ENCODE data around the gene ADAMTSL3. TPM values are rescaled to one million over a fixed set of nuclear protein-coding genes. Genes with fewer than 3 reads are reported as not detected.
A peak's percentile ranks its signal among the peaks of the same experiment; 100 is the strongest.

The ADAMTSL3 gene, protein sequence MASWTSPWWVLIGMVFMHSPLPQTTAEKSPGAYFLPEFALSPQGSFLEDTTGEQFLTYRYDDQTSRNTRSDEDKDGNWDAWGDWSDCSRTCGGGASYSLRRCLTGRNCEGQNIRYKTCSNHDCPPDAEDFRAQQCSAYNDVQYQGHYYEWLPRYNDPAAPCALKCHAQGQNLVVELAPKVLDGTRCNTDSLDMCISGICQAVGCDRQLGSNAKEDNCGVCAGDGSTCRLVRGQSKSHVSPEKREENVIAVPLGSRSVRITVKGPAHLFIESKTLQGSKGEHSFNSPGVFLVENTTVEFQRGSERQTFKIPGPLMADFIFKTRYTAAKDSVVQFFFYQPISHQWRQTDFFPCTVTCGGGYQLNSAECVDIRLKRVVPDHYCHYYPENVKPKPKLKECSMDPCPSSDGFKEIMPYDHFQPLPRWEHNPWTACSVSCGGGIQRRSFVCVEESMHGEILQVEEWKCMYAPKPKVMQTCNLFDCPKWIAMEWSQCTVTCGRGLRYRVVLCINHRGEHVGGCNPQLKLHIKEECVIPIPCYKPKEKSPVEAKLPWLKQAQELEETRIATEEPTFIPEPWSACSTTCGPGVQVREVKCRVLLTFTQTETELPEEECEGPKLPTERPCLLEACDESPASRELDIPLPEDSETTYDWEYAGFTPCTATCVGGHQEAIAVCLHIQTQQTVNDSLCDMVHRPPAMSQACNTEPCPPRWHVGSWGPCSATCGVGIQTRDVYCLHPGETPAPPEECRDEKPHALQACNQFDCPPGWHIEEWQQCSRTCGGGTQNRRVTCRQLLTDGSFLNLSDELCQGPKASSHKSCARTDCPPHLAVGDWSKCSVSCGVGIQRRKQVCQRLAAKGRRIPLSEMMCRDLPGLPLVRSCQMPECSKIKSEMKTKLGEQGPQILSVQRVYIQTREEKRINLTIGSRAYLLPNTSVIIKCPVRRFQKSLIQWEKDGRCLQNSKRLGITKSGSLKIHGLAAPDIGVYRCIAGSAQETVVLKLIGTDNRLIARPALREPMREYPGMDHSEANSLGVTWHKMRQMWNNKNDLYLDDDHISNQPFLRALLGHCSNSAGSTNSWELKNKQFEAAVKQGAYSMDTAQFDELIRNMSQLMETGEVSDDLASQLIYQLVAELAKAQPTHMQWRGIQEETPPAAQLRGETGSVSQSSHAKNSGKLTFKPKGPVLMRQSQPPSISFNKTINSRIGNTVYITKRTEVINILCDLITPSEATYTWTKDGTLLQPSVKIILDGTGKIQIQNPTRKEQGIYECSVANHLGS (N-terminal part only)
- polyA plus RNA-seq (2013, experiment 1 of 2): 0.38 TPM
- polyA plus RNA-seq (2013, experiment 2 of 2): 0.49 TPM

DNA sequence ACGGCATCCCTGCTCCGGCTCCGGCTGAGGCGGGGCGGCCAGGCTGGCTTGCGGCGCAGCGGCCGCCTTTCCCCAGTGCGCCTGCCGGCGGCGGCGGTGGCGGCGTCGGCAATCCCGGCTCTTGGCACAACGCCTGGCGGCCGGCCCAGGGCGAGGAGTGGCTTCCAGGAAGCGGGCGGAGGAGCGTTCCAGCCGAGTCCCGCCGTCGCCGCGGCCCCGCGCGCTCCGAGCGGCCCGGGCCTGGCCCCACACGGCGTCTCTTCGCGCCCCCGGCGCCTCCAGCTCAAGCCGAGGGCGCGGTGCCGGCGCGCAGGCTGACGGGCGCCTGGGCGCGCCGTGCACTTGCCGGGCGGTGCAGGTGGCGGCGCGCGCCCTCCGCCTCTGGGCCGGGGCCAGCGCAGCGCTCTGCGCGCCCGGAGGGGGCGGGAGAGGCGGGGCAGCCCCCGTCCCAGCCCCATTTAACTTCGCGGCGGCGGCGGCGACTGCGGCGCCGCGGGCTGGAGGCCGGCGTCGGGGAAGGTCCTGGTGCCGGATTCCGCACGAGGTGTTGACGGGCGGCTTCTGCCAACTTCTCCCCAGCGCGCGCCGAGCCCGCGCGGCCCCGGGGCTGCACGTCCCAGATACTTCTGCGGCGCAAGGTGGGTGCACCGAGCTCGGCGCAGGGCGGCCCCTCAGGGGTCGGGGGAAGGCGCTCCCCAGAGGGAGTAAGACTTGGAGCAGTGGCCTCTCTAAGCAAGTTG, at the start of gene ADAMTSL3:
Gene ADAMTSL3, plus strand, starts transcription at position 485 of the 740 bp plus-strand sequence. CDS start 1,639 bp downstream, outside the sequence.
- Histone ChIP-seq H3K9ac (ENCODE audit: low read length) (peak within 1 kb of the TSS; percentile 54), H4K8ac (ENCODE audit: low read depth, low read length) (no peak within 1 kb of the TSS), H2BK120ac (ENCODE audit: low read depth, low read length) (no peak within 1 kb of the TSS), H3K36me3 (ENCODE audit: control insufficient read depth, insufficient read depth, low read length) (no peaks in the 10 kb centered on the region), H3K27me3 (ENCODE audit: insufficient read depth, low read length, poor library complexity) (peaks cover 4% of the 10 kb centered on the region), H3K23ac (ENCODE audit: low read length) (no peak within 1 kb of the TSS), H3K79me2 (ENCODE audit: control insufficient read depth, insufficient read depth, low read length) (no peaks in the 10 kb centered on the region), H3K4me3 (ENCODE audit: low read length) (no peak within 1 kb of the TSS), H4K5ac (ENCODE audit: low read length) (no peak within 1 kb of the TSS), H3K4ac (ENCODE audit: low read depth, low read length) (no peak within 1 kb of the TSS), H2BK15ac (replicated peaks; ENCODE audit: low read depth) (no peak within 1 kb of the TSS), H3K4me2 (ENCODE audit: low read length) (peak within 1 kb of the TSS; percentile 36), H3K27ac (ENCODE audit: low read depth, low read length) (no peak within 1 kb of the TSS), H2AK5ac (ENCODE audit: low read length) (no peak within 1 kb of the TSS), H3K56ac (ENCODE audit: low read length) (peak within 1 kb of the TSS; percentile 77), H3K4me1 (ENCODE audit: control insufficient read depth, low read depth, low read length) (peaks cover 2% of the 10 kb centered on the region), H3K79me1 (ENCODE audit: low read length) (no peaks in the 10 kb centered on the region), H3K18ac (ENCODE audit: low read length) (no peak within 1 kb of the TSS), H2BK5ac (ENCODE audit: low read length) (no peak within 1 kb of the TSS)
- peak; percentile 84 for DNase-seq
- no CpG with 5 or more reads among the region's 105 CpGs for WGBS (ENCODE audit: extremely low coverage, insufficient coverage, low lambda C conversion rate)

DNA sequence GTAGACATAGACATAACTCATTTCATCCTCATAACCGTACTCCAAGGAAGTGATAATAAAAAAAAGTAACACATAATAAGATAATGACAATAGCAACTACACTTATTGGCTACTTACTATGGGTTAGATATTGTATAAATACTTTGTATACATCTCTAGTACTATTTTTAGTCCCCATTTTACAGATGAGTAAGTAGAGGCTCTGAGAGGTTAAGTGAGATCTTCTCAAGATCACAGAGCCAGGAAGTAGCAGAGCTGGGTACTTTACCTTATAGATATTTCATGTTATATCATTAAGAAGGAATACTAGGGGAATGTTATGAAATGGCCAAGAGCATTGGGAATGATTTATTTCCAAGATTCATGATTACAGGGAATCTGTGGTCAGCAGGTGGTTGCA, 49.4 kb upstream of the ADAMTSL3 start:
- H3K79me1 ChIP-seq (ENCODE audit: low read length): no peaks in the 10 kb centered on the region
- H3K4me3 ChIP-seq (ENCODE audit: low read length): no peak overlapping the region
- no peak overlapping the region for H2BK120ac ChIP-seq (ENCODE audit: low read depth, low read length)
- no peak overlapping the region for H2AK5ac ChIP-seq (ENCODE audit: low read length)
- H2BK15ac ChIP-seq (replicated peaks; ENCODE audit: low read depth): no peak overlapping the region
- H3K56ac ChIP-seq (ENCODE audit: low read length): no peak overlapping the region
- no peak overlapping the region for H3K9ac ChIP-seq (ENCODE audit: low read length)
- no peaks in the 10 kb centered on the region for H3K36me3 ChIP-seq (ENCODE audit: control insufficient read depth, insufficient read depth, low read length)
- no peak overlapping the region for H3K4me2 ChIP-seq (ENCODE audit: low read length)
- no peaks in the 10 kb centered on the region for H3K4me1 ChIP-seq (ENCODE audit: control insufficient read depth, low read depth, low read length)
- H3K23ac ChIP-seq (ENCODE audit: low read length): no peak overlapping the region
- no peak overlapping the region for H4K8ac ChIP-seq (ENCODE audit: low read depth, low read length)
- H2BK5ac ChIP-seq (ENCODE audit: low read length): no peak overlapping the region
- no CpG with 5 or more reads among the region's 1 CpG for WGBS (ENCODE audit: extremely low coverage, insufficient coverage, low lambda C conversion rate)
- no peak overlapping the region for H3K18ac ChIP-seq (ENCODE audit: low read length)
- no peak overlapping the region for H4K5ac ChIP-seq (ENCODE audit: low read length)
- H3K27me3 ChIP-seq (ENCODE audit: insufficient read depth, low read length, poor library complexity): no peaks in the 10 kb centered on the region
- no peaks in the 10 kb centered on the region for H3K79me2 ChIP-seq (ENCODE audit: control insufficient read depth, insufficient read depth, low read length)
- no peak overlapping the region for H3K27ac ChIP-seq (ENCODE audit: low read depth, low read length)
- H3K4ac ChIP-seq (ENCODE audit: low read depth, low read length): no peak overlapping the region
- no peak for DNase-seq

DNA sequence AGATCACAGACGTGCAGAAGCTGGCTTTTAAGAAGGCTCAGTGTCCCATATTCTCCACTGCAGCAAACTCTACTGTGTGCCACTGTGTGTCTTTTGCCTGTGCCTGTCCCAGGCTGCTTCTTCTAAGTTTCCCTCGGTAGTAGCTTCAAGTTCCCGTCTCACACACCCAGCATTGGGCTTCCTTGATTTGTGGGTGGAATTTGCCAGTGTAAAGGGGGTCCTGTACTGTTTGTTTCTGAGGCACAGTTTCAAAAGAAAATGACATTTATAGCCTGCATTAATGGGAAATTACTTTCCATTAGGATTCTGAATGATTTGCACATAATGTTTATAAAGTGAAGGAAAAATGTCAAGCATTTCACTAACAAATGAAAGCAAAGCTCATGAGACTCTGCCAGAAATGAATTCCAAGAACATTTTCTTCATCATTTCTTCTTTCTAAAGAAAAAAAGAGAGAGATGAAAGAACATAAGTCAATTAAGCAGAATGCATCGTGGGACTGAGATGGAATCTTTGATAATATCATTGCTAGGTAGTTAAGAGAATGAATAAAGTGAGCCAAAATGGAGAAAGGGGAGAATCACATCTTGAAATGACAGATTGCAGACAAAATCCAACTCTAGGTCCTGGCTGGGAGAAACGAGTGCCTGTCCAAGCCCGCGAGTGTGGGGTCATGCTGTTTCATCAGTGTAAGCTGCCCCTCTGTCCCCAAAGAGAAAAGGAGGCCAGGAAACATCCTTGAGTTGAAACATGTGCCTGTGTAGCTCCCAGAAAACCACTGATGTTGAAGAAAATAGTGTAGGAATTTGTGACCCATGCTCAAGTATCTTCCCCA, 48.6 kb upstream of the ADAMTSL3 start:
- Histone ChIP-seq H3K18ac (ENCODE audit: low read length) (no peak overlapping the region), H2BK5ac (ENCODE audit: low read length) (no peak overlapping the region), H3K4ac (ENCODE audit: low read depth, low read length) (no peak overlapping the region), H3K79me2 (ENCODE audit: control insufficient read depth, insufficient read depth, low read length) (no peaks in the 10 kb centered on the region), H4K8ac (ENCODE audit: low read depth, low read length) (no peak overlapping the region), H3K4me2 (ENCODE audit: low read length) (no peak overlapping the region), H3K79me1 (ENCODE audit: low read length) (no peaks in the 10 kb centered on the region), H2AK5ac (ENCODE audit: low read length) (no peak overlapping the region), H4K5ac (ENCODE audit: low read length) (no peak overlapping the region), H2BK120ac (ENCODE audit: low read depth, low read length) (no peak overlapping the region), H3K9ac (ENCODE audit: low read length) (no peak overlapping the region), H3K56ac (ENCODE audit: low read length) (no peak overlapping the region), H3K23ac (ENCODE audit: low read length) (no peak overlapping the region), H3K27me3 (ENCODE audit: insufficient read depth, low read length, poor library complexity) (no peaks in the 10 kb centered on the region), H3K36me3 (ENCODE audit: control insufficient read depth, insufficient read depth, low read length) (no peaks in the 10 kb centered on the region), H2BK15ac (replicated peaks; ENCODE audit: low read depth) (no peak overlapping the region), H3K27ac (ENCODE audit: low read depth, low read length) (no peak overlapping the region), H3K4me3 (ENCODE audit: low read length) (no peak overlapping the region), H3K4me1 (ENCODE audit: control insufficient read depth, low read depth, low read length) (no peaks in the 10 kb centered on the region)
- no CpG with 5 or more reads among the region's 7 CpGs for WGBS (ENCODE audit: extremely low coverage, insufficient coverage, low lambda C conversion rate)
- no peak for DNase-seq

DNA sequence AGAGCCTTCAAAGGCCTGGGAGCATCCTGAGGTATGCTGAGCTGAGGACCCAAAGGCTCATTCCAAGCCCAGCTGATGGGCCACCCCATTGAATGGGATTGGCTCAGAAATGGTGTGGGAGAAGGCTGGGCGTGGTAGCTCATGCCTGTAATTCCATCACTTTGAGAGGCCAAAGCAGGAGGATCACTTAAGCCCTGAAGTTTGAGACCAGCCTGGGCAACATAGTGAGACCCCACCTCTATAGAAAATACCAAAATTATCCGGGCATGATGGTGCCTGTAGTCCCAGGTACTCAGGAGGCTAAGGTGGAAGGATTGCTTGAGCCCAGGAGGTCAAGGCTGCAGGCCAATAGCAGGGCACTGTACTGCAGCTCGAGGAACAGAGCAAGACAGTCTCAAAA, 43.8 kb upstream of the ADAMTSL3 start:
- no peaks in the 10 kb centered on the region for H3K79me1 ChIP-seq (ENCODE audit: low read length)
- DNase-seq: no peak
- no peaks in the 10 kb centered on the region for H3K79me2 ChIP-seq (ENCODE audit: control insufficient read depth, insufficient read depth, low read length)
- no peak overlapping the region for H2BK120ac ChIP-seq (ENCODE audit: low read depth, low read length)
- H4K5ac ChIP-seq (ENCODE audit: low read length): no peak overlapping the region
- H3K9ac ChIP-seq (ENCODE audit: low read length): no peak overlapping the region
- H3K4me1 ChIP-seq (ENCODE audit: control insufficient read depth, low read depth, low read length): no peaks in the 10 kb centered on the region
- no peak overlapping the region for H2BK5ac ChIP-seq (ENCODE audit: low read length)
- H3K4ac ChIP-seq (ENCODE audit: low read depth, low read length): no peak overlapping the region
- H3K27ac ChIP-seq (ENCODE audit: low read depth, low read length): no peak overlapping the region
- no peak overlapping the region for H4K8ac ChIP-seq (ENCODE audit: low read depth, low read length)
- no peaks in the 10 kb centered on the region for H3K36me3 ChIP-seq (ENCODE audit: control insufficient read depth, insufficient read depth, low read length)
- H3K4me2 ChIP-seq (ENCODE audit: low read length): no peak overlapping the region
- H3K23ac ChIP-seq (ENCODE audit: low read length): no peak overlapping the region
- H3K4me3 ChIP-seq (ENCODE audit: low read length): no peak overlapping the region
- H3K27me3 ChIP-seq (ENCODE audit: insufficient read depth, low read length, poor library complexity): no peaks in the 10 kb centered on the region
- no peak overlapping the region for H2AK5ac ChIP-seq (ENCODE audit: low read length)
- H3K56ac ChIP-seq (ENCODE audit: low read length): no peak overlapping the region
- whole genome bisulfite sequencing (ENCODE audit: extremely low coverage, insufficient coverage, low lambda C conversion rate): no CpG with 5 or more reads among the region's 3 CpGs
- no peak overlapping the region for H3K18ac ChIP-seq (ENCODE audit: low read length)
- no peak overlapping the region for H2BK15ac ChIP-seq (replicated peaks; ENCODE audit: low read depth)
